ENCODE results near the gene PRICKLE3.

DNA sequence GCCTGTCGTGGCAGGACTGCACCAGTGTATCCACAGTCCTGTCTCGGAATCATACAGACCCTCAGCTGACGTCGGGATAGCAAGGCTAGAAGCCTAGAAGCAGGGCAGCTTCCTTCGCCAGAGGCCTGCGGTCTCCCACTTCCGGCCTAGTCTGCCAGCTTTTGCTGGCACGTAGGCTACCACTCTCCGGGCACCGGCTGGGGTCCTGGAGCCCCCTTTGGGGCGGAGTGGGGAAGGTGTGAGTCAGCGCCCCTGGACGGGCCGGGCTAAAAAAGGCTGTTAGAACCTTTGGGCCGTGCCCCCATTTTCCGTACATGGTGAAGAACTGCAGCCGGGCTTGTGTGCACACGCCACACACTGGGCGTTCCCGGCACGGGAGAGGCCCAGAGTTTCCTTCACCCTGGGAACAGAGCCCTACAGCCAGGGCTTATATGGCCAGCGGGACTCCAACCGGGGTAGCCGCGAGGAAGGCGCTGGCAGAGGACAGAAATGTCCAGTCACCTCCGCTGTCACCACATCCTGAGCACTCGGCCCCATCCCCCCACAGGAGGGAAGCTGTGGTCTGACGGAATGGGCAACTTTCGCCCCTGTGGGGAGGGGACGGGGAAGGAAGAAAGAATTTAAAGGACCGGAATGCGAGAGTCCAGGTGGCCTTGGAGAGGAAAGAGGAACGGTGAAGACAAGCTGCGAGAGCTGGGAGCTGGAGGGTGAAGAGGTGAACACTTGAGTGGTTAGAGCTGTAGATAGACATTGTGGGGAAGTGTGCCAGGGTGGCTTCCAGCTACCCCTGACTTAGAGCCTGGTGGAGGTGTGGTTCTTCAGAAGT lies 19.0 kb downstream of the PRICKLE3 start:
- TF ChIP-seq GATA2 (IDR thresholded peaks at IDR 0.05; ENCODE audit: low read depth, low read length) (no peak), GATA3 (IDR thresholded peaks at IDR 0.05; ENCODE audit: low read depth, low read length) (no peak)

All from SH-SY5Y (cell line).